GM12891 (cell line): ENCODE measurements around the gene MAGI1.

Experiments used
- POLR2A ChIP-seq: IDR thresholded peaks from 2 replicates; pipeline ENCODE4 v1.6.1; 2011; ENCODE audit warnings: low read depth, low read length, control low read depth
- POLR2AphosphoS5 ChIP-seq: IDR thresholded peaks from 2 replicates; pipeline ENCODE4 v1.6.1; 2011; ENCODE audit warnings: low read depth, low read length, control low read depth
- TAF1 ChIP-seq: IDR thresholded peaks from 2 replicates; pipeline ENCODE4 v1.6.1; 2011; ENCODE audit warnings: low read depth, low read length, control low read depth

DNA sequence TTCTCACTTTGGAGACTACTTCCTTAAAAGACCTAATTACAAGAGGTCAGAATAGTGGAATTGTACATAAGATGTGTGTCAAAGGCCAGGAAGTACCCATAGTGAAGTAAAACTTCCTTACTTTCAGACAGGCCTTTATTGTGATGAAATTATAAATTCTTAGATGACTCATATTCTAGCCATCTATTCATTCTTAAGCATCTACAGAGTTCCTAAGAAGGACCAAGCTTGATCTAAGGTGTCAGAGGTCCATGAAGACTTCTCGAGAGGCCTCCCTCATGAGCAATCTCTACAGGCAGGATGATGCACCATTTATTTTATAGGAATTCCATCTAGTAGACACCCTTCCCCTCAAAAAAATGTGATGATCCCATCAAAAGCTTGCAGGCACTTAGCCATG, 493.3 kb downstream of the MAGI1 start:
- no peak for TF ChIP-seq POLR2A
- TF ChIP-seq TAF1: no peak
- no peak for TF ChIP-seq POLR2AphosphoS5
